Adrenal gland (tissue), 5 donors: ENCODE measurements around the gene TNS1.

Source experiments
- CTCF ChIP-seq, 6 experiments: fragments of 450-650 bp in 4 of 6; fragments of 200-600 bp in 2 of 6; sonication (generic) in 1 of 6; IDR thresholded peaks; 1 replicate in 5 of 6; 2 replicates in 1 of 6; pipeline versions ENCODE4 v1.5.1 to v1.8.0; 2016 to 2021; ENCODE audit warnings: antibody characterized with exemption in 6 of 6, mild to moderate bottlenecking in 2 of 6, moderate library complexity in 1 of 6
- POLR2A ChIP-seq, 2 donors: fragments of 450-650 bp; IDR thresholded peaks; one replicate each; pipeline ENCODE4 v1.6.1; 2017; ENCODE audit warnings: antibody characterized with exemption in 2 of 2, mild to moderate bottlenecking in 2 of 2, moderate library complexity in 1 of 2
- donor health status: DM: no; HTN: no; CAD: no.

- TF ChIP-seq CTCF (IDR thresholded peaks at IDR 0.05) (no peak), POLR2A (IDR thresholded peaks at IDR 0.05) (no peak)
Measured at GRCh38 chr2:218028189-218028495, 25.3 kb upstream of the TNS1 start.
